ENCODE results near the gene BCORL1. TPM values are rescaled to one million over a fixed set of nuclear protein-coding genes. Genes with fewer than 3 reads are reported as not detected.

The BCORL1 gene, protein sequence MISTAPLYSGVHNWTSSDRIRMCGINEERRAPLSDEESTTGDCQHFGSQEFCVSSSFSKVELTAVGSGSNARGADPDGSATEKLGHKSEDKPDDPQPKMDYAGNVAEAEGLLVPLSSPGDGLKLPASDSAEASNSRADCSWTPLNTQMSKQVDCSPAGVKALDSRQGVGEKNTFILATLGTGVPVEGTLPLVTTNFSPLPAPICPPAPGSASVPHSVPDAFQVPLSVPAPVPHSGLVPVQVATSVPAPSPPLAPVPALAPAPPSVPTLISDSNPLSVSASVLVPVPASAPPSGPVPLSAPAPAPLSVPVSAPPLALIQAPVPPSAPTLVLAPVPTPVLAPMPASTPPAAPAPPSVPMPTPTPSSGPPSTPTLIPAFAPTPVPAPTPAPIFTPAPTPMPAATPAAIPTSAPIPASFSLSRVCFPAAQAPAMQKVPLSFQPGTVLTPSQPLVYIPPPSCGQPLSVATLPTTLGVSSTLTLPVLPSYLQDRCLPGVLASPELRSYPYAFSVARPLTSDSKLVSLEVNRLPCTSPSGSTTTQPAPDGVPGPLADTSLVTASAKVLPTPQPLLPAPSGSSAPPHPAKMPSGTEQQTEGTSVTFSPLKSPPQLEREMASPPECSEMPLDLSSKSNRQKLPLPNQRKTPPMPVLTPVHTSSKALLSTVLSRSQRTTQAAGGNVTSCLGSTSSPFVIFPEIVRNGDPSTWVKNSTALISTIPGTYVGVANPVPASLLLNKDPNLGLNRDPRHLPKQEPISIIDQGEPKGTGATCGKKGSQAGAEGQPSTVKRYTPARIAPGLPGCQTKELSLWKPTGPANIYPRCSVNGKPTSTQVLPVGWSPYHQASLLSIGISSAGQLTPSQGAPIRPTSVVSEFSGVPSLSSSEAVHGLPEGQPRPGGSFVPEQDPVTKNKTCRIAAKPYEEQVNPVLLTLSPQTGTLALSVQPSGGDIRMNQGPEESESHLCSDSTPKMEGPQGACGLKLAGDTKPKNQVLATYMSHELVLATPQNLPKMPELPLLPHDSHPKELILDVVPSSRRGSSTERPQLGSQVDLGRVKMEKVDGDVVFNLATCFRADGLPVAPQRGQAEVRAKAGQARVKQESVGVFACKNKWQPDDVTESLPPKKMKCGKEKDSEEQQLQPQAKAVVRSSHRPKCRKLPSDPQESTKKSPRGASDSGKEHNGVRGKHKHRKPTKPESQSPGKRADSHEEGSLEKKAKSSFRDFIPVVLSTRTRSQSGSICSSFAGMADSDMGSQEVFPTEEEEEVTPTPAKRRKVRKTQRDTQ (N-terminal part only)
- 10 to 100 TPM in 1 of 2 donors, 1 to 10 TPM in 1; 4.4 to 25.2 TPM for total RNA-seq

DNA sequence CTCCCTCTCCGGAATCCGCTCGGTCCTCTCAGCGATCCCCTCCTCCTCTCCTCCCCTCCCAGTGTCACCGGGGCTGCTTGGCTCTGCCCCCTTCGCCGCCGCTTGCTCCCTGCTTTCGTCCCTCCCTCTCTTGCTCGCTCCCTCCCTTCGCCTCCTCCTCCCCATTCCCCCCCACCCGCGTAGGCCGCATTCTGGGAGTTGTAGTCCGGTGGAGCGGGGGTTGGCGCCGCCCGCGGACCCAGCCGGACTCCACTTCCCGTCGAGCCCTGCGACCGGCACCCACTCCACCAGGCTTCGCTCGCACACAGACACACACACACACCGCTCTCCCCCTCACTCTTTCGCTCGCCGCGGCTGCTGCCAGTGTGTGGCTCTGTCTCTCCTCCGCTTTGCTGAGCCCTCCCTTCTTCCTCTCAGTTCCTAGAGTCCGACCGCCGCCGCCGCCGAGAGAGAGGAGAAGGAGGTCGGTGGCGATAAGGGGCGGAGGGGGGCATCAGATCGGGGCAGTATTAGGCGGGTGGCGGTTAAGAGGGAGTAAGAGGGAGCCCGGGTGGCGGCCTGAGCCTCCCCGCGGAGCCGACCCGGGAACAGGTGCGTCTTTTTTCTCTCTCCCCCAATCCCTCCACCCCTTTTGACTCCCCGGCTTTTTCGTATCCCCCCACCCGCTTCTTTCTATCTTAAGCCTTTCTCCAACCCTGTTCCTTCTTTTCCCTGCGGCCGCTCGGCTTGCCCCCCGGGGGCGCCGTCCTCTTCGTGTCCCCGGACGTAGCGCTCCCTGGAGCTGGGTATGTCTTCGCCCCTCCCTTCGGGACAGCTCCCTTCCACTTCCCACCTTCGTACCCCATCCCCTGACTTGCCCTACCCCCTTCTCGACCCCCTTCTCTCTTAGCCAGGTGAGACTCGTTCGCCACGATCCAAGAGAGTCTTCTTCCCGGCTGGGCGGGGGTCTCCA lies at the start of gene BCORL1:
Gene BCORL1 (plus strand): TSS at position 336 of the 952 bp plus-strand sequence. CDS start 22,597 bp downstream, outside the sequence.
- peak within 1 kb of the TSS; percentile 53 to 56 for H3K27ac ChIP-seq

DNA sequence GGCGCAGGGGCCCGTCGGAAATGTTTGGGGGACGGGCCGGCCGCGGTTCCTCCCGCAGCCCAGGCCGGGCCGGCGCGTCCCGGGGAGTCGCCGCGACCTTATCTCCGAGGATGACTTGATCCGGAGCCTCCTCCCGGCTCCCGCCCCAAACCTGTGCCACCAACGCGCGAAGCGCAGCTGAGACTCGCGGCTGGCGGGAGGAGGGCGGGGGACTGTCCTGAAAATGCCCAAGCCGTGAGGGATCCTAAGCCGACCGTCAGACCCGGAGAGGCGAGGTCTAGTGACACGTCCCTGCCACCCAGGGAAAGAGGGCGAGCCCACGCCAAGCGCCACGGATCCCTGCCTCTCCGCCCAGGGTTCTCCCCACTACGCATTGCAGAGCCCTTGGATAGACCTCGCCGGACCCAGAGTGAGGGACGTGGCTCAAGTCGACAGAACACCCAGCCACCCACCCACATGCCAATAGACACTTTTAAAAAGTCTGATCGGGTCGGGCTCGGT lies 49.6 kb upstream of the BCORL1 start:
- no peaks in the 10 kb centered on the region for H3K9me3 ChIP-seq
- intact Hi-C loops (cut with DNase I): loop anchor here (5.0 kb wide), 1 partner anchor 49 kb away; the partner anchor contains the start of gene BCORL1
- H3K36me3 ChIP-seq: no peaks in the 10 kb centered on the region
- H3K27me3 ChIP-seq (replicated peaks; ENCODE audit: insufficient read depth): no peaks in the 10 kb centered on the region
- H3K27ac ChIP-seq: peak overlapping the region; percentile 66 to 69
- WGBS: 7% methylated on average over 3 of the region's 47 CpGs
- TF ChIP-seq POLR2AphosphoS5 (IDR thresholded peaks at IDR 0.05) (no peak), POLR2A (IDR thresholded peaks at IDR 0.05) (no peak)
- TF ChIP-seq, protein P1, sequence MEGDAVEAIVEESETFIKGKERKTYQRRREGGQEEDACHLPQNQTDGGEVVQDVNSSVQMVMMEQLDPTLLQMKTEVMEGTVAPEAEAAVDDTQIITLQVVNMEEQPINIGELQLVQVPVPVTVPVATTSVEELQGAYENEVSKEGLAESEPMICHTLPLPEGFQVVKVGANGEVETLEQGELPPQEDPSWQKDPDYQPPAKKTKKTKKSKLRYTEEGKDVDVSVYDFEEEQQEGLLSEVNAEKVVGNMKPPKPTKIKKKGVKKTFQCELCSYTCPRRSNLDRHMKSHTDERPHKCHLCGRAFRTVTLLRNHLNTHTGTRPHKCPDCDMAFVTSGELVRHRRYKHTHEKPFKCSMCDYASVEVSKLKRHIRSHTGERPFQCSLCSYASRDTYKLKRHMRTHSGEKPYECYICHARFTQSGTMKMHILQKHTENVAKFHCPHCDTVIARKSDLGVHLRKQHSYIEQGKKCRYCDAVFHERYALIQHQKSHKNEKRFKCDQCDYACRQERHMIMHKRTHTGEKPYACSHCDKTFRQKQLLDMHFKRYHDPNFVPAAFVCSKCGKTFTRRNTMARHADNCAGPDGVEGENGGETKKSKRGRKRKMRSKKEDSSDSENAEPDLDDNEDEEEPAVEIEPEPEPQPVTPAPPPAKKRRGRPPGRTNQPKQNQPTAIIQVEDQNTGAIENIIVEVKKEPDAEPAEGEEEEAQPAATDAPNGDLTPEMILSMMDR (IDR thresholded peaks at IDR 0.05): no peak
- no peak for DNase-seq (ENCODE audit: low spot score)
- peak overlapping the region; percentile 31 to 50 for H3K4me3 ChIP-seq
- no peaks in the 10 kb centered on the region for H3K4me1 ChIP-seq (replicated peaks)

More for the DNA sequence above, at the start of gene BCORL1:
- peak; percentile 70 for TF ChIP-seq POLR2A (IDR thresholded peaks at IDR 0.05)
- TF ChIP-seq, protein P1 (IDR thresholded peaks at IDR 0.05): no peak
- peak; percentile 81 for TF ChIP-seq POLR2AphosphoS5 (IDR thresholded peaks at IDR 0.05)
- Histone ChIP-seq H3K27me3 (replicated peaks; ENCODE audit: insufficient read depth) (no peaks in the 10 kb centered on the region), H3K36me3 (no peaks in the 10 kb centered on the region), H3K9me3 (no peaks in the 10 kb centered on the region), H3K4me1 (replicated peaks) (no peaks in the 10 kb centered on the region), H3K4me3 (no peak within 1 kb of the TSS)
- under 1% methylated on average over 58 of the region's 74 CpGs for WGBS
- intact Hi-C loops (cut with DNase I): loop anchor here (5.0 to 10.0 kb wide), 2 partner anchors 50 to 72 kb away; no protein-coding TSS in a partner anchor
- DNase-seq (ENCODE audit: low spot score): peak; percentile 88

DNA sequence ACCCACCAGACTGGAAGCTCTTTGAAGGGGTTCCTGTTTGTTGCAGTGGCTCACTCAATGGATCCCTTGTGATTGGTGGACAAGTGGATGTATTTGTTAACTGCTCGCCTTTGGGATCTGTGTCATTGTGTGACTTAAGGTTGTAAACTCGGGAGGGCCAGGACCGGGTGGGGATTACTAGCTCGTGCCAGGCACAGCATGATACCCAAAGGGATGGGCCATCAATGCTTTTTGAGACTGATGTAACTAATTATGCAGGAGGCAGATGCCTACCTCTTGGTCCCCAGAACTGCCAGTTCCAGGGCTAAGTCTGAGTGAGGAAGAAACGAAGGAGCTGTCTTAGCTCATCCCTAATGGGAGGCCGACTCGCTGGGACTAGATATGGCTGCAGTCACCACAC lies 48.7 kb upstream of the BCORL1 start:
- Histone ChIP-seq H3K27me3 (replicated peaks; ENCODE audit: insufficient read depth) (no peaks in the 10 kb centered on the region), H3K4me1 (replicated peaks) (no peaks in the 10 kb centered on the region), H3K27ac (no peak overlapping the region), H3K9me3 (no peaks in the 10 kb centered on the region), H3K36me3 (no peaks in the 10 kb centered on the region), H3K4me3 (no peak overlapping the region)
- DNase-seq (ENCODE audit: low spot score): no peak
- TF ChIP-seq, protein P1 (IDR thresholded peaks at IDR 0.05): no peak
- TF ChIP-seq POLR2A (IDR thresholded peaks at IDR 0.05): no peak
- TF ChIP-seq POLR2AphosphoS5 (IDR thresholded peaks at IDR 0.05): no peak
- intact Hi-C loops (cut with DNase I): loop anchor here (5.0 kb wide), 1 partner anchor 49 kb away; the partner anchor contains the start of gene BCORL1
- 59% methylated on average over 4 of the region's 7 CpGs for WGBS
